Progenitor cell of endocrine pancreas (in vitro differentiated cells): ENCODE results near the gene LINGO4. TPM values are rescaled to one million over a fixed set of nuclear protein-coding genes. Genes with fewer than 3 reads are reported as not detected.

Experiments
- DNase-seq: peaks from one replicate; pipeline ENCODE4 v3.0.0; 2021; ENCODE audit warnings: low spot score; ENCODE audit not compliant: unreplicated experiment
- H3K27ac Mint-ChIP-seq: 2 replicates; pipeline ENCODE4 v1.8.0; 2021; ENCODE audit warnings: mild to moderate bottlenecking, moderate library complexity, mixed read lengths
- H3K27me3 Mint-ChIP-seq: 2 replicates; pipeline ENCODE4 v1.8.0; 2021; ENCODE audit warnings: mixed read lengths
- H3K36me3 Mint-ChIP-seq: 2 replicates; pipeline ENCODE4 v1.8.0; 2022; ENCODE audit warnings: mixed read lengths; ENCODE audit not compliant: insufficient read depth
- H3K4me1 Mint-ChIP-seq: 2 replicates; pipeline ENCODE4 v1.8.0; 2021; ENCODE audit warnings: low read depth, mixed read lengths
- H3K4me3 Mint-ChIP-seq: 2 replicates; pipeline ENCODE4 v1.8.0; 2021; ENCODE audit warnings: low read depth, mild to moderate bottlenecking, moderate library complexity, mixed read lengths
- H3K9me3 Mint-ChIP-seq: 2 replicates; pipeline ENCODE4 v1.8.0; 2021; ENCODE audit warnings: low read depth, mixed read lengths
- total RNA-seq: library from RNA; stranded (reverse); gene quantifications from 2 replicates; pipeline ENCODE4 v1.2.1, GENCODE V29; 2021
- TF ChIP-seq, protein P1 (sequence below): fragments of 200-600 bp; sonication (generic); IDR thresholded peaks from one replicate; pipeline ENCODE4 v1.5.0; 2021; ENCODE audit warnings: antibody characterized with exemption, mild to moderate bottlenecking; ENCODE audit not compliant: unreplicated experiment

The LINGO4 gene
- total RNA-seq, 1 donor from 2014 or later: not detected

GRCh38 chr1:151843398-151843797 lies 38.2 kb upstream of the LINGO4 start:
- Mint-ChIP-seq H3K36me3 (no peaks in the 10 kb centered on the region), H3K4me1 (peaks cover 12% of the 10 kb centered on the region), H3K27ac (no peak overlapping the region), H3K4me3 (no peak overlapping the region), H3K9me3 (no peaks in the 10 kb centered on the region), H3K27me3 (peaks cover 21% of the 10 kb centered on the region)
- TF ChIP-seq, protein P1, sequence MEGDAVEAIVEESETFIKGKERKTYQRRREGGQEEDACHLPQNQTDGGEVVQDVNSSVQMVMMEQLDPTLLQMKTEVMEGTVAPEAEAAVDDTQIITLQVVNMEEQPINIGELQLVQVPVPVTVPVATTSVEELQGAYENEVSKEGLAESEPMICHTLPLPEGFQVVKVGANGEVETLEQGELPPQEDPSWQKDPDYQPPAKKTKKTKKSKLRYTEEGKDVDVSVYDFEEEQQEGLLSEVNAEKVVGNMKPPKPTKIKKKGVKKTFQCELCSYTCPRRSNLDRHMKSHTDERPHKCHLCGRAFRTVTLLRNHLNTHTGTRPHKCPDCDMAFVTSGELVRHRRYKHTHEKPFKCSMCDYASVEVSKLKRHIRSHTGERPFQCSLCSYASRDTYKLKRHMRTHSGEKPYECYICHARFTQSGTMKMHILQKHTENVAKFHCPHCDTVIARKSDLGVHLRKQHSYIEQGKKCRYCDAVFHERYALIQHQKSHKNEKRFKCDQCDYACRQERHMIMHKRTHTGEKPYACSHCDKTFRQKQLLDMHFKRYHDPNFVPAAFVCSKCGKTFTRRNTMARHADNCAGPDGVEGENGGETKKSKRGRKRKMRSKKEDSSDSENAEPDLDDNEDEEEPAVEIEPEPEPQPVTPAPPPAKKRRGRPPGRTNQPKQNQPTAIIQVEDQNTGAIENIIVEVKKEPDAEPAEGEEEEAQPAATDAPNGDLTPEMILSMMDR: no peak
- no peak for DNase-seq

- Mint-ChIP-seq H3K4me1 (peaks cover 19% of the 10 kb centered on the region), H3K4me3 (peak overlapping the region; percentile 78), H3K36me3 (no peaks in the 10 kb centered on the region), H3K27ac (no peak overlapping the region), H3K9me3 (no peaks in the 10 kb centered on the region), H3K27me3 (peaks cover 33% of the 10 kb centered on the region)
- TF ChIP-seq, protein P1: no peak
- DNase-seq: no peak
These were observed 35.9 kb upstream of the LINGO4 start for GRCh38 chr1:151841141-151841540.

DNA sequence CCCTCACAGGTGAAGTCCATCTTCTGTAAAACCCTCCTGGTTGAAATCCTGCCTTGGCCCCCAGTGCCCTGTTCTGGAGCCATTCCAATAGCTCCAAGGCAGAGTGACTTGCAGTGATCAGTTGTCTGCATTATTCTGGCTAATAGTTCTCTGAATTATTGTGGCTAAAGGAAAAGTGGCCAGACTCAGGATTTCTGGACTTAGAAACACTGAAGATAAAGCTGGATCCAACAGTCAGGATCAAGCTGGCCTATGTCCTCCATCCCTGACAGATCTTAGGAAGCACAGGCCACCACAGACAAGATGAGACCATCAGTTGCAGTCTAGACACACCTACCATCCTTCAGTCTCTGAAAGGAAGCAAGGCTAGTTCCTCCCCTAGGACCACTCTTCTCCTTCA lies 35.2 kb upstream of the LINGO4 start:
- no peaks in the 10 kb centered on the region for H3K36me3 Mint-ChIP-seq
- TF ChIP-seq, protein P1: no peak

DNA sequence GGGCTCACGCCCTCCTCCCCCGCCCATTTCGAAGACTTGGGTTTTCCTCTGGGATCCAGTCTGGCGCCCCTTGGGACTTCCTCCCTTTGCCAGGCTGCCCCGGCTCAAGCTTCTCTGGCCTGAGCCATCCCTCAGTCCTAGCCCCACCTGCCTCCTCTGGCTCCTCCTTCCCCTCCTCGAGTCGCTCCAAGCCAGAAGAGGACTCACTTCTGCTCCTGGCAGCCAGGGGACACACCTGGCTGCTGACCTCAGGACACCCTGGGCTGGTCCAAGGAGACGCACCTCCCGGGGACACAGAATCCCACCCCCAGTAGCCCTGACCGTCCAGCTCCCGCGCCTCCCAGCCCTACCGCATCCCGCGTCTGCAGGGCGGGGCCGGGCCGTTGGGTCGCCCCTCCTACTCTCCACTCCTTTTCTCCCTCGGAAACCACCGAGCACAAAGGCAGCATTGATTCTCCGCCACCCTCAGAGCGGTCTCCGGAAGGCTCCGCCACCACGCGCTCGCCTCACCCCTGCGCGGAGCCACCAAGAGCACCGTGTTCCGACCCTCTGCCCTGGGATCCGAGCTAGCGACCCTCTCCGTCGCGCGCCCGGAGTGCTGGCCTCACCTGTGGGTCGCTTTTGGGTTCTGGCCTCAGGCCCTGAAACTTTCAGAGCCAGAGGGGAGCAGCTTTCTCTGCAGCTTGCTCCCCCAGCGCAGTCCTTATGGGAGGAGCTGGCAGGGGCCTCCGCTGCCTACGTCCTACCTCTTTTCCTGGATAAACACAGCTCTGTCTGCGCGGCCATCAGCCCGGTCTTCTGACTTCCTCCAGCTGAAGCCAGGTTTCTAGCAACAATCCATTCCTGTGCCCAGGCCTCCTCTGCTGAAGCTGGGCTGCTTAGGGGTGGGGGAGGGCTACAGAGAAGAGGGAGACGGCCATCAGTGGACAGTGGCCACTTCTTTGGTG lies 34.5 kb upstream of the LINGO4 start, which contains the start of gene C2CD4D:
C2CD4D (minus strand) TSS at position 364 of the 947 bp plus-strand sequence. CDS start 831 bp downstream, outside the sequence.
- Mint-ChIP-seq H3K27me3 (peaks cover 28% of the 10 kb centered on the region), H3K36me3 (no peaks in the 10 kb centered on the region), H3K9me3 (no peaks in the 10 kb centered on the region), H3K27ac (peak within 1 kb of the TSS; percentile 98), H3K4me1 (peaks cover 21% of the 10 kb centered on the region), H3K4me3 (peak within 1 kb of the TSS; percentile 78)
- TF ChIP-seq, protein P1: no peak
- peak; percentile 62 for DNase-seq

More for the DNA sequence above, 35.2 kb upstream of the LINGO4 start:
- peaks cover 21% of the 10 kb centered on the region for H3K4me1 Mint-ChIP-seq
- H3K4me3 Mint-ChIP-seq: peak overlapping the region; percentile 78
- H3K27me3 Mint-ChIP-seq: peaks cover 30% of the 10 kb centered on the region
- H3K9me3 Mint-ChIP-seq: no peaks in the 10 kb centered on the region
- H3K27ac Mint-ChIP-seq: peak overlapping the region; percentile 98
- no peak for DNase-seq

DNA sequence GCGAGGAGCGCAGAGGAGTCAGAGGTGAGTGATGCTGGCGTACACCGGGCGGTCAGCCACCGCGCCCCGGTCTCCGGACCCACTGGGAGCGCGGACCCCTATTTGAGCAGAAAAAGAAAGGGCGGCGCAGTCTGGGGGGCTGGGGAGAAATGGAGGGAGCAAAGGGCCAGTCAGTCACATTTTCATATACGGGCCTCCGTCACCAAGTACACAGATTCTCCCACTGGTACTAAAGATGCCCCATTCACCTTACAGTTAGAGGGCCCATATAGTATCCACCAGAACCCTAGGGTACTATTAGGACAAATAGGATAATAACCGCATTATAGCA lies 33.8 kb upstream of the LINGO4 start:
- Mint-ChIP-seq H3K9me3 (no peaks in the 10 kb centered on the region), H3K27me3 (peaks cover 28% of the 10 kb centered on the region), H3K27ac (peak overlapping the region; percentile 84), H3K36me3 (no peaks in the 10 kb centered on the region), H3K4me3 (peak overlapping the region; percentile 78), H3K4me1 (peaks cover 21% of the 10 kb centered on the region)
- TF ChIP-seq, protein P1: no peak
- DNase-seq: no peak
